Activated CD8-positive, alpha-beta memory T cell treated with anti-CD3 and anti-CD28 coated beads for 24 hours (primary cell): ENCODE data around the gene TADA3.

ENCODE experiments used
- DNase-seq: peaks from one replicate; pipeline ENCODE4 v3.0.0-alpha.2; 2020

TADA3 gene

DNA sequence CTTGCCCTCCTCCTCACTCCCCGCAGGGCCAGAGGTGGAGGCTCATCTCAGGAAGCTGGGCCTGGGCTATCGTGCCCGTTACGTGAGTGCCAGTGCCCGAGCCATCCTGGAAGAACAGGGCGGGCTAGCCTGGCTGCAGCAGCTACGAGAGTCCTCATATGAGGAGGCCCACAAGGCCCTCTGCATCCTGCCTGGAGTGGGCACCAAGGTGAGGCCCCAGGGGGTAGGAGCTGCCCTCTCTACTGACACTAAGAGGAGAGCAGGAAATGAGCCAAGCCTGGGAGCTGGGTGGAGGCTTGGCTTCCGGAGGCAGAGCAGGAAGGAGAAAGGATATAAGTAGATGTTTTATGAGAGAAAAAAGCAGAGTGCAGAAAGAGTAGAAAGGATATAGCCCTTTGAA lies 37.6 kb downstream of the TADA3 start:
- DNase-seq: no peak

DNA sequence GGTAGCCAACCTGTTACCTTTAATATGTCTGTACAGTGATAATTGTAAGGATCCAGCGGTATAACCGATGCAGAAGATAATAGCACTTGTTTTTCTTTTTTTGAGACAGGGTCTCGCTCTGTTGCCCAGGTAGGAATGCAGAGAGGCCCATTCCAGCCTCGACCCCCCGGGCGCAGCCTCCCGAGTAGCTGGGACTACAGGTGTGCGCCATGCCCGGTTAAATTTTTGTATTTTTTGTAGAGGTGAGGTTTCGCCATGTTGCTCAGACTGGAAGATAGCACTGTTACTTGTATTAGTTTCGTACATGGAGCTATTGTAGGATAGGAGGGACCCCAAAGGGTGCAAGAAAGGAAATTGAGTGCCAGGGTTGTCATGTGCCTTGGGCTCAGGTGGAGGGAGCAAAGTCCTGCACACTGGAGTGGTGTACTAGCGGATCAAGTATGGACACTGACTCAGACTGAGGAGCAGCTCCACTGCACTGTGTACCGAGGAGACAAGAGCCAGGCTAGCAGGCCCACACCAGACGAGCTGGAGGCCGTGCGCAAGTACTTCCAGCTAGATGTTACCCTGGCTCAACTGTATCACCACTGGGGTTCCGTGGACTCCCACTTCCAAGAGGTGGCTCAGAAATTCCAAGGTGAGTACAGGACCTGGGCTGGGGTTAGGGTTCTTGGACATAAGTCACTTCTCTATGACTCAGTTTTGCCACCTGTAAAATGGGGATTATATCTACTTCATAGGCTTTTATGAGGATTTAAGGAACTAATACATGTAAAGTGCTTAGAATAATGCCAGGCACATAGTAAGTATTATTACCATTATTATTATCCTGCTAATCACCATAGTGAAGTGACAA lies 41.5 kb downstream of the TADA3 start:
- no peak for DNase-seq

DNA sequence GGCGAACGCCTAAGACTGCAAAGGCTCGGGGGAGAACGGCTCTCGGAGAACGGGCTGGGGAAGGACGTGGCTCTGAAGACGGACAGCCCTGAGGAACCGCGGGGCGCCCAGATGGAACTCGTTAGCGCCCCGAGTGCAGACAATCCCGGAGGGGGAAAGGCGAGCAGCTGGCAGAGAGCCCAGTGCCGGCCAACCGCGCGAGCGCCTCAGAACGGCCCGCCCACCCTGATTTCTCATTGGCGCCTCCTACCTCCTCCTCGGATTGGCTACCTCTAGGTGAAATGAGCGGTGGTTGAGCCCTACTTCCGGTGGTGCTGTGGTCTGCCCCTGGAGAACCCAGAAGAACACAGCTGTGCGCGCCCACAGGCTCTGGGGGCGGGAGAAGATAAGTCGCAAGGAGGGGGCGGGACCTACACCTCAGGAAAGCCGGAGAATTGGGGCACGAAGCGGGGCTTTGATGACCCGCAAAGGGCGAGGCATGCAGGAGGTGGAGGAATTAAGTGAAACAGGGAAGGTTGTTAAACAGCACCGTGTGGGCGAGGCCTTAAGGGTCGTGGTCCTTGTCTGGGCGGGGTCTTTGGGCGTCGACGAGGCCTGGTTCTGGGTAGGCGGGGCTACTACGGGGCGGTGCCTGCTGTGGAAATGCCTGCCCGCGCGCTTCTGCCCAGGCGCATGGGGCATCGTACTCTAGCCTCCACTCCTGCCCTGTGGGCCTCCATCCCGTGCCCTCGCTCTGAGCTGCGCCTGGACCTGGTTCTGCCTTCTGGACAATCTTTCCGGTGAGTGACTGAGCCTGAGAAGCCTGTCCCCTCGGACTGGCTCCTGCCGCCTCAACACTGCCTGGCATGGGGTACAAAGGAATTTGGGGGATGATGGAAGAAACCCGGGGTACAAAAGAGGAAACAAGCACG lies 42.4 kb downstream of the TADA3 start, which contains the start of gene OGG1:
OGG1 (plus strand) TSS at position 308 of the 911 bp plus-strand sequence; CDS start at position 643, 335 bp downstream.
- peak; percentile 98 for DNase-seq

DNA sequence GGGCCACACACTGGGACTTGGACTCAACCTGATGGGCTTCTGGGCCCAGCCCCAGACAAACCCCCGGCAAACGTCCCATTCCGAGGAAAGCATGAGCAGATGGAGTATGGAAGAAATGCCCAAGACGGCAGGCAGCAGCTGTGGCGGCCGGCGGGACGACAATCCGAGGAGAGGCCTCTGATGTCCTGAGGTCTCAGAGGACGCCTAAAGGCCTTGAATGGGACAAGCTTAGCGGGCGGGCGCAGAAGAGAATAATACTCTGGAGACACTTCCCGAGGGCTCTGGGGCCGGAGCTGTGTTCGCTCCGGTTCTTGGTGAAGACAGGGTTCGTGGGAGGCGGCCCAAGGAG lies 43.0 kb downstream of the TADA3 start:
- DNase-seq: no peak

DNA sequence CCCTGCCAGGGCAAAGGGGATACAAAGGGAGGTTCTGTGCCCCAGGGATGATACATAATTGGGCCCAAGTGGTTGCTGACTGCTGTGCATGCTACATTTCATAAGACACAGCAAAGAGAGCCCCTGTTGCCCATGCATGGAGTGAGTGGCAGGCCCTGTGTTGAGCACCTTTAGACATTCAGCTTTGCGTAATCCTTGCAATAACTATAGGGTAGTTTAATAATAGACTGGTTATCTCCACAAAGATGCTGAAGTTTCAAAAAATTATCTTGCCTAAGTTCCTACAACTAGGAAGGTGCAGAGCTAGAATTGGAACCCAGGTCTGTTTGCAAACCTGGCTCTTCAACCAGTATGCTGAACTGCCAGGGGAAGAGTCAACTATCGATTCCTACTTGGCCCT lies 44.2 kb downstream of the TADA3 start:
- DNase-seq: no peak

DNA sequence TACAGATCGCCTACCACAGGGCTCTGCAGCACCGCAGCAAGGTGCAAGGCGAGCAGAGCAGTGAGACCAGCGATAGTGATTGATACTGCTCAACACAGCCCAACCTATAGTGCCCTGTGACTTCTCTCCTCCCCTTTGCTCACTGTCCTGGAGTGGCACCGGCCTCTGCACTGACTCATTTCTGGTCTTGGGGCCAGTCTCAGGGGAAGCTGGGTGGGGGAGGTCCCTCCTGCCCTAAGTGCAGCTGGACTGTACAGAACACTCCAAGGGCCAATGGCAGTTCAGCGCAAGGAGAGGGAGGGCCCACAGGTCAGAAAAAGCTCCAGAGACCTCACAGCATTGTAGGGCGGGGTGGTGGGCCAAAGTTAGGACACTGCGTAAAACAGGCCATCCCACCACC lies 45.0 kb downstream of the TADA3 start:
- no peak for DNase-seq

DNA sequence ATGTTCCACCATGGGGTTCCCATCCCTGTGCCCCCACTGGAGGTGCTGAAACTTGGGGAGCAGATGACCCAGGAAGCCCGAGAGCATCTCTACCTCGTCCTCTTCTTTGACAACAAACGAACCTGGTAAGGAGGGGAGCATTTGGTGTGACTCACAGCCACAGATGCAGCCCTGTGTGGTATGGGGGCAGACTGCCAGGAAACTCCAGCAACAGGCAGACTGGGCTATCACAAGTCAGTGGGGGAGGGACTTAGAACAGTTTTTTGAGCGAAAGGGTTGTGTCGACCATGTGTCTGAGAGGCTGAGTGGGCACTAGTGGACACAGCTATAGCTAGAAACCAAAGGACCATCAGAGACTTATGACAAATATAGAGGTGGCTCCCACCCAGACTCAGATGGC lies 45.9 kb downstream of the TADA3 start:
- no peak for DNase-seq

DNA sequence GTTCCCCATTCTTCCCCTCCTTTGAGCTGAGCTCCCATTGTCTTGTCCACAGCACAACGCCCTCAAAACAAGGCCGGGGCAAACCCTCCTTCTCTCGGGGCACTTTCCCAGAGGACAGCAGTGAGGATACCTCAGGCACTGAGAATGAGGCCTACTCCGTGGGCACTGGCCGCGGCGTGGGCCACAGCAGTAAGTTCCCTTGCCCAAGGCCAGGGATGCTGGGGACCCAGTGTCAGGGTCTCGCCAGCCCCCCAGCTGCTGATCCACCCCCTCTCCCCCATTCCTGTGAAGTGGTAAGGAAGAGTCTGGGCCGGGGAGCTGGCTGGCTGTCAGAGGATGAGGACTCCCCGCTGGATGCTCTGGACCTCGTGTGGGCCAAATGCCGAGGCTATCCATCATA lies 46.8 kb downstream of the TADA3 start:
- DNase-seq: no peak

DNA sequence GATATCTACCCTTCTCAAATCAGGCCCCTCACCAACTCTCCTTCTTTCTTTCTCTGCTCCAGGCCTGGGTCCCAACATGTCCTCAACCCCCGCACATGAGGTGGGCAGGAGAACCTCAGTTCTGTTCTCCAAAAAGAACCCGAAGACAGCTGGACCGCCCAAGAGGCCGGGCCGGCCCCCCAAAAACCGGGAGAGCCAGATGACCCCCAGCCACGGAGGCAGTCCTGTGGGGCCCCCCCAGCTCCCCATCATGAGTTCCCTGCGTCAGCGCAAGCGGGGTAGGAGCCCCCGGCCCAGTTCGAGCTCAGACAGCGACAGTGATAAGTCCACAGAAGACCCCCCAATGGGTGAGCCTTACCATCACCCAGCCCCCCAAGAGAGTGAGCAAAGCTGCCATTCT lies 48.1 kb downstream of the TADA3 start:
- no peak for DNase-seq

DNA sequence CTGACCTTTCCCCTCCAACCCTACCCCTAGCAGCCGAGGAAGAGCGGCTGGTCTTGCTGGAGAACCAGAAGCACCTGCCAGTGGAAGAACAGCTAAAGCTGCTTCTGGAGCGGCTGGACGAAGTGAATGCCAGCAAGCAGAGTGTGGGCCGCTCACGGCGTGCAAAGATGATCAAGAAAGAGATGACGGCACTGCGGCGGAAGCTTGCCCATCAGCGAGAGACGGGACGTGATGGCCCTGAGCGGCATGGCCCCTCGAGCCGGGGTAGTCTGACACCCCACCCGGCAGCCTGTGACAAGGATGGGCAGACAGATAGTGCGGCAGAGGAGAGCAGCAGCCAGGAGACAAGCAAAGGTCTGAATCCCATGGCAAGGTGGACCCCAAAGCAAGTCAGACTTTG lies 48.7 kb downstream of the TADA3 start:
- no peak for DNase-seq

DNA sequence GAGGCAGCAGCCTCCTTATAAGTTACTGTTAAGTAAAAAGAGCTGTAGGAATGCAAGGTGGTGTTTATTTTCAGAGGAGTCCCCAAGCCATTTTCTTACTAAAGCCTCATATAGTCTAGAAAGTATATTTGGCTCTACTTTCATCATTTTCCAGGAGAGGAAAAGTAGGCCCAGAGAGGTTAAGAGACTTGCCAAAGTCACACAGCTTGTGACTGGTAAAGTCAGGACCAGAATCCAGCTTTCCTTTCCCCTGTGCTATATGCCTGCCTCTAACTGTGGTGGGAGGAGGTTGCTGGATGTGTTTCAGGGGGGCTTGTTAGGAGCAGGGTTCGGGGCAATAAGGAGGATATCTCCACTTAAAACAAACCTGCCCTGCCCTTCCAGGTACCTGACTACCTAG lies 49.7 kb downstream of the TADA3 start:
- DNase-seq: no peak

DNA sequence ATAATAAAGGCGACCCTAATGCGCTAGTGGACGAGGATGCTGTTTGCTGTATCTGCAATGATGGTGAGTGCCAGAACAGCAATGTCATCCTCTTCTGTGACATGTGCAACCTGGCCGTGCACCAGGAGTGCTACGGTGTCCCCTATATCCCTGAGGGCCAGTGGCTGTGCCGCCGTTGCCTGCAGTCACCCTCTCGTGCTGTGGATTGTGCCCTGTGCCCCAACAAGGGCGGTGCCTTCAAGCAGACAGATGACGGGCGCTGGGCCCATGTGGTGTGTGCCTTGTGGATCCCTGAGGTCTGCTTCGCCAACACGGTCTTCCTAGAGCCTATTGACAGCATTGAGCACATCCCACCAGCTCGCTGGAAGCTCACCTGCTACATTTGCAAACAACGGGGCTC lies 53.1 kb downstream of the TADA3 start:
- no peak for DNase-seq

DNA sequence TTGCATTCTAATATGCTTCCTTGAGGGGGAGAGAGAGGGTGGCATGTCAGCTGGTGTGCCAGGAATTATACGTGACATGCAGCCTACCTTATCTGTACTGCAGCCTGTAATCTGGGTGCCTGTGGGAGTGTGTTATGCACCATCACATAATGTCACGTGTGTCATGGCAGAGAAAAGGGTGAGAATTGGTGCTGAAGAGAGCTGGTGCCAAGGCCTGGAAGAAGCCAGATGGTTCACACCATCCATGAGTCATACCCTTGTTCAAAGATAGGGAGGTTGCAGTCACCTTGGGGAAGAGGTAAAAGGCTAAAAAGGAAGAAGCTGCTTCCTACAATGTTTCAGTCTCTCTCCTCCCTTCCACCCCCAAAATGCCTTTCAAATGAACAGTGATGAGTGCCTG lies 55.4 kb downstream of the TADA3 start:
- DNase-seq: no peak

DNA sequence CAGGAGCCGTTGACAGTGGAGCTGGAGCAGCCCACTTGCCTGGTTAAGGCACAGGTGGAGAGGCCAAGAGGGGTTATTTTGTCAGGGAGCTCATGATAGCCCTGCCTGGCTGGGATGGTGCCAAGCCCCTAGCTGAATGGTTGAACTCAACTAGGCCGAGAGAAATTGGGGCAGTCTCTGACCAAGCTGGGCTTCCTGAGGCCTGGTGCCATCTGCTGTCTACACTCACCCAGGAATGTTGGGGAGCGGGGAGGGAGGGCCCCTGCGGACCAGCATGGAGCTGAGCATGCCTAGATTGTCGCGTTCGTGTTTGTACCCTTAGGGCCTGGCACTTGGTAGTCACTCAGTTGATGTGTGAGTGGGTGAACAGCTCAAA lies 59.5 kb downstream of the TADA3 start:
- DNase-seq: no peak

DNA sequence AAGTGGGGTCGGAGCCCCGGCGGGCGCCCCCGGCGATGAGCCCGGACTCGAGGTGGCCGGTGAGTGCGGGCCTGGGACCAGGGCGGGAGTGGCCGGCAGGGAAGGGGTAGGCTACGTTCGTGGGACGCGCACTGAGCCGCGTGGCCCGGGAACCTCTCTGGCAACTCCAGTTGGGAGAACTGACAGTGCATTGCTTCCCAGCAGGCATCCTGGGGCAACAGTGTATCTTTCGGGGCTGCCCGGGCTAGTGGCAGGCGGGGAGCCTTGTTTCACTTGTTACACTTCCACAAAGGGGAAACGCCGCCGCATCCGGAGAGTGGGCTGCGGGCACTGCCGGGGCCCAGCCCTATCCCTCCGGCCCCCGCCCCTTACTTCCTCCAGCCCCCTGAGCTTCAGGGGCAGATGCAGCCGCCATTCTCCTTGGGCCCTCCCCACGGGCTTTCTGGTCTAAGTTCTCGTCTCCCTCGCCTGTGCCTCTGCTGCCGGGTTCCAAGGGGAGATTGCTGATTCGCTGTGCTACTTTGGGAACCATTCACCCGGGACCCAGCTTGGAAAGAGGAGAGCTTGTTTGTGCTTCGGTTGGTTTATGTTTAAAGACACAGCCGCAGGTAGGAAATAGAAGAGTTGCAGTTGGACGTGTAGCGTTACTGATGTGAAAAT lies 60.1 kb downstream of the TADA3 start:
- DNase-seq: peak; percentile 74

DNA sequence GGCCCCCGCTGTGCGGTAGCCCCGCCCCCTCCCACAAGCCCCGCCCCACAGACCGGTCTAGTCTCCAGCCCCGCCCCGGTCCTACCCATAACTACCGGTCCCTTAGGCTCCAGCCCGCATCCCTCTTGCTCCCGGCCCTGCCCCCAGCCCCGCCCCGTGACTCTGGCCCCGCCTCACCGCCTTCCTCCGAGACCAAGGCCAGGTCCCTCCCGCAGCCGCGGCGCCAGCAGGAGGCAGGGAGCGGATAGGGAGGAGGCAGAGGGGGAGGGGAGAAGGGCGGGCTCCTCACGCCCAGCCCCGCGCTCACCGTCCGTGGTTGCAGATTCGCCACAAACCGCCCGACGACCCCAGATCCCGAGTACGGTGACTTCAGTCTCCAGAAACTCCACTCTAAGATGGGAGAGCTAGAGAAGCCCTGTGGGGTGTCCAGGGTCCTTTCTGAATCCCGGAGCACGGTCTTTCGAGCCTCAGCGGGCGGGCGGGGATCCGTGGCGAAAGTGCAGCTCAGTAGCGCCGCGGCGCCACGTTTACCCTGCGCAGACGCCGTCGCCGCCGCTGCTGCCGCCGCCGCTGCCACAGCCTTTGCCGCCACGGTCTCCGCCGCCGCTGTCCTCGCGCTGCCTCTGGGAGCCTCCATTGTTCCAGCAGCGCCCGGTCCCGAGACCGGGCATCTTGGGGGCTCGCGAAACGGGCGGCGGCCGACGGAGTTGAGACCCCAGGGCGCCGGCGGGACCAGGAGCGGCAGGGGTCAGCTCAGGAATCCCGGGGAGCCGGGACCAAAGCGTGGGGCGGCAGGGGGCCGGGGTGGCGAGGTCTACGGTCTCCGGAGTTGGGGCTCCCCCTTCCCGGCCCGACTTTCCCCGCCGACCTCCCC lies 60.8 kb downstream of the TADA3 start, which contains the start of gene BRPF1:
BRPF1 (plus strand) TSS at position 530 of the 874 bp plus-strand sequence. CDS start 2,406 bp downstream, outside the sequence.
- peak; percentile 99 for DNase-seq

DNA sequence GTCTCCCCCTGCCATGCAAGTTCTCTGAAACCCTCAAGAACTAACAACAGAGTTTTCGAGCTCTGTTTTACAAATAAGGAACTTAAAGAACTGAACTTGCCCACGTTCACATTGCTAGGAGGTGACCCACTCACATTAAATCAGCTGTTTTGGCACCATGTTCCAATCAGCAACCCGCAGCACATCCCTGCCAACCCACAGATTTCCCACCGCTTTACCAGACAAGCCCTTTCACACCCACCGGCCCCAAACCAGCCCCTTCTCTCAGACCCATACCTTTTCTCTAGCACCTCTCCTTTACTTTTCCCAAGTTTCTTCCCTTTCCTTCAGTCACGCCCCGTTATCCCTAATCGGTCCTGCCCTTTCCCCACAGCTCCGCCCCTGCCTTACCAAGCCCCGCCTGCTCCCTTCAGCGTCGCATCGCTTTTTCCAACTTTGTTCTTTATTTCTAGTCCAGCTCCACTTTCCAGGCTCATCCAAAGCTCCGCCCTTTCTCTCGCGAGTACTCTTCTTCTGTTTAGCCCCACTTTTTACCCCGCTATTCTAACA lies 61.5 kb downstream of the TADA3 start:
- no peak for DNase-seq
